ENCODE data around the gene PAK6.

Gene PAK6

GRCh38 chr15:40317580-40317979 is 78.7 kb downstream of the PAK6 start:
- no peaks in the 10 kb centered on the region for H4K20me1 ChIP-seq (ENCODE audit: insufficient read depth, low read length, poor library complexity, severe bottlenecking)
- no peaks in the 10 kb centered on the region for H3K27me3 ChIP-seq (ENCODE audit: insufficient read depth, low read length, poor library complexity, severe bottlenecking)
- H3K4me2 ChIP-seq (ENCODE audit: low read depth, low read length, poor library complexity, severe bottlenecking): no peak overlapping the region
- no peak overlapping the region for H3K9ac ChIP-seq (ENCODE audit: low read depth, low read length, poor library complexity, severe bottlenecking)
- H3K36me3 ChIP-seq (ENCODE audit: insufficient read depth, low read length): no peaks in the 10 kb centered on the region
- no peak for TF ChIP-seq EZH2phosphoT487 (IDR thresholded peaks at IDR 0.05; ENCODE audit: borderline replicate concordance)
- TF ChIP-seq, protein P1, sequence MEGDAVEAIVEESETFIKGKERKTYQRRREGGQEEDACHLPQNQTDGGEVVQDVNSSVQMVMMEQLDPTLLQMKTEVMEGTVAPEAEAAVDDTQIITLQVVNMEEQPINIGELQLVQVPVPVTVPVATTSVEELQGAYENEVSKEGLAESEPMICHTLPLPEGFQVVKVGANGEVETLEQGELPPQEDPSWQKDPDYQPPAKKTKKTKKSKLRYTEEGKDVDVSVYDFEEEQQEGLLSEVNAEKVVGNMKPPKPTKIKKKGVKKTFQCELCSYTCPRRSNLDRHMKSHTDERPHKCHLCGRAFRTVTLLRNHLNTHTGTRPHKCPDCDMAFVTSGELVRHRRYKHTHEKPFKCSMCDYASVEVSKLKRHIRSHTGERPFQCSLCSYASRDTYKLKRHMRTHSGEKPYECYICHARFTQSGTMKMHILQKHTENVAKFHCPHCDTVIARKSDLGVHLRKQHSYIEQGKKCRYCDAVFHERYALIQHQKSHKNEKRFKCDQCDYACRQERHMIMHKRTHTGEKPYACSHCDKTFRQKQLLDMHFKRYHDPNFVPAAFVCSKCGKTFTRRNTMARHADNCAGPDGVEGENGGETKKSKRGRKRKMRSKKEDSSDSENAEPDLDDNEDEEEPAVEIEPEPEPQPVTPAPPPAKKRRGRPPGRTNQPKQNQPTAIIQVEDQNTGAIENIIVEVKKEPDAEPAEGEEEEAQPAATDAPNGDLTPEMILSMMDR (conservative IDR thresholded peaks at IDR 0.05; ENCODE audit: low read length): no peak
- peaks cover 22% of the 10 kb centered on the region for H3K4me1 ChIP-seq (ENCODE audit: insufficient read depth, low read length, poor library complexity, severe bottlenecking)
- no peak overlapping the region for H2AFZ ChIP-seq (ENCODE audit: low read length)
- no peaks in the 10 kb centered on the region for H3K9me2 ChIP-seq (replicated peaks; ENCODE audit: low read depth, low read length)
- no peaks in the 10 kb centered on the region for H3K9me3 ChIP-seq (ENCODE audit: insufficient read depth, low read depth, low read length)
- H3F3A ChIP-seq (ENCODE audit: low read depth): no peaks in the 10 kb centered on the region
- no peaks in the 10 kb centered on the region for H3K79me2 ChIP-seq (ENCODE audit: insufficient read depth, low read length)
- H3K4me3 ChIP-seq (ENCODE audit: low read length, poor library complexity, severe bottlenecking): no peak overlapping the region

DNA sequence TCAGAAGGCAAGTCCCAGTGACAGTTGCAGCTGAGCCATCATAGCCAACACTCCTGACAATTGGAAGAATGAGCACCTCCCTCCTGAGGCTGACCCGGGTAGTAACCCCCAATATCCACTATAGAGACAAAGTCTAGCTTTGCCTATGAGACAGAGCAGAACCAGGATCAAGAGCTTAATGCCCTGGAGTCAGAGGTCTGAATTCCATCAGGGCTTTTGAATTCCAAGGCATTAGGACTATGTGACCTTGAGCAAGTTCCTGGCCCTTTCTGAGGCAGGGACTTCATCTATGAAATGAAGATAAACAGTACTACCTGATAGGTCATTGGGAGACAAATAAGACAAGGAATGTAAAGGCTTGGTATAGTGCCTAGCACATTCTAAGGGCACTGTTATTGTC is 81.5 kb downstream of the PAK6 start:
- H3K9me3 ChIP-seq (ENCODE audit: insufficient read depth, low read depth, low read length): no peaks in the 10 kb centered on the region
- H3K36me3 ChIP-seq (ENCODE audit: insufficient read depth, low read length): no peaks in the 10 kb centered on the region
- H3K4me1 ChIP-seq (ENCODE audit: insufficient read depth, low read length, poor library complexity, severe bottlenecking): peaks cover 7% of the 10 kb centered on the region
- no peak overlapping the region for H3K9ac ChIP-seq (ENCODE audit: low read depth, low read length, poor library complexity, severe bottlenecking)
- no peaks in the 10 kb centered on the region for H3K27me3 ChIP-seq (ENCODE audit: insufficient read depth, low read length, poor library complexity, severe bottlenecking)
- H3K4me3 ChIP-seq (ENCODE audit: low read length, poor library complexity, severe bottlenecking): no peak overlapping the region
- H2AFZ ChIP-seq (ENCODE audit: low read length): no peak overlapping the region
- H4K20me1 ChIP-seq (ENCODE audit: insufficient read depth, low read length, poor library complexity, severe bottlenecking): peaks cover 9% of the 10 kb centered on the region
- H3K4me2 ChIP-seq (ENCODE audit: low read depth, low read length, poor library complexity, severe bottlenecking): no peak overlapping the region
- no peaks in the 10 kb centered on the region for H3F3A ChIP-seq (ENCODE audit: low read depth)
- TF ChIP-seq, protein P1 (conservative IDR thresholded peaks at IDR 0.05; ENCODE audit: low read length): no peak
- no peak for TF ChIP-seq EZH2phosphoT487 (IDR thresholded peaks at IDR 0.05; ENCODE audit: borderline replicate concordance)
- H3K9me2 ChIP-seq (replicated peaks; ENCODE audit: low read depth, low read length): no peaks in the 10 kb centered on the region
- peaks cover 17% of the 10 kb centered on the region for H3K79me2 ChIP-seq (ENCODE audit: insufficient read depth, low read length)

DNA sequence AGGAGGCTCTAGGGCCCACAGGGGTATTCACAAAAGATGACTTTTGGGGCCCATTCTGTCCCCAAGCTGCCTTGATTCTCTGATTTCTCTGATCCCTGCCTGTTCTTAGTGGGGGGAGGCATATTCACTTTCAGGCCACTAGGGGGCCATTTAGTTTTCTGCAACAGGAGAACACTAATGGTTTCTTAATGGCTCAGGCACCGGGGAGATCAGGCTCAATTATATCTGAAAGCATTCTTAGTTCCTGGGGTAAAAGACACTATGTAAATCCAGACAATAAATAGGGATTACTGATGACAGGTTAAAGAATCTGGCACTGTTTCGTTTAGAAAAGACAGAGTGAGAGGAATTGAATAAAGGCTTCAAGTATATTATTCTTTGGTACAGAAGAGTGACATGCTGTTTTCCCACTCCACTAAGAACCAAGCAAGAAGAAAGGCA is 82.1 kb downstream of the PAK6 start:
- Histone ChIP-seq H4K20me1 (ENCODE audit: insufficient read depth, low read length, poor library complexity, severe bottlenecking) (peaks cover 13% of the 10 kb centered on the region), H3K27me3 (ENCODE audit: insufficient read depth, low read length, poor library complexity, severe bottlenecking) (no peaks in the 10 kb centered on the region), H3K4me1 (ENCODE audit: insufficient read depth, low read length, poor library complexity, severe bottlenecking) (peaks cover 13% of the 10 kb centered on the region), H3K79me2 (ENCODE audit: insufficient read depth, low read length) (peaks cover 22% of the 10 kb centered on the region), H3F3A (ENCODE audit: low read depth) (no peaks in the 10 kb centered on the region), H3K4me3 (ENCODE audit: low read length, poor library complexity, severe bottlenecking) (no peak overlapping the region), H3K36me3 (ENCODE audit: insufficient read depth, low read length) (no peaks in the 10 kb centered on the region), H3K9ac (ENCODE audit: low read depth, low read length, poor library complexity, severe bottlenecking) (no peak overlapping the region), H2AFZ (ENCODE audit: low read length) (no peak overlapping the region), H3K4me2 (ENCODE audit: low read depth, low read length, poor library complexity, severe bottlenecking) (no peak overlapping the region), H3K9me3 (ENCODE audit: insufficient read depth, low read depth, low read length) (no peaks in the 10 kb centered on the region), H3K9me2 (replicated peaks; ENCODE audit: low read depth, low read length) (no peaks in the 10 kb centered on the region)
- TF ChIP-seq, protein P1 (conservative IDR thresholded peaks at IDR 0.05; ENCODE audit: low read length): peak; percentile 93
- no peak for TF ChIP-seq EZH2phosphoT487 (IDR thresholded peaks at IDR 0.05; ENCODE audit: borderline replicate concordance)

All from Loucy (cell line).